GM21360 (cell line): Measurements from ENCODE around the gene SLC25A21.

ENCODE experiments used
- ATAC-seq: cut with Tn5 transposase; IDR thresholded peaks from one replicate; pipeline ENCODE4 v1.9.1; 2021; ENCODE audit warnings: mild to moderate bottlenecking, moderate library complexity; ENCODE audit not compliant: unreplicated experiment

SLC25A21 gene

DNA sequence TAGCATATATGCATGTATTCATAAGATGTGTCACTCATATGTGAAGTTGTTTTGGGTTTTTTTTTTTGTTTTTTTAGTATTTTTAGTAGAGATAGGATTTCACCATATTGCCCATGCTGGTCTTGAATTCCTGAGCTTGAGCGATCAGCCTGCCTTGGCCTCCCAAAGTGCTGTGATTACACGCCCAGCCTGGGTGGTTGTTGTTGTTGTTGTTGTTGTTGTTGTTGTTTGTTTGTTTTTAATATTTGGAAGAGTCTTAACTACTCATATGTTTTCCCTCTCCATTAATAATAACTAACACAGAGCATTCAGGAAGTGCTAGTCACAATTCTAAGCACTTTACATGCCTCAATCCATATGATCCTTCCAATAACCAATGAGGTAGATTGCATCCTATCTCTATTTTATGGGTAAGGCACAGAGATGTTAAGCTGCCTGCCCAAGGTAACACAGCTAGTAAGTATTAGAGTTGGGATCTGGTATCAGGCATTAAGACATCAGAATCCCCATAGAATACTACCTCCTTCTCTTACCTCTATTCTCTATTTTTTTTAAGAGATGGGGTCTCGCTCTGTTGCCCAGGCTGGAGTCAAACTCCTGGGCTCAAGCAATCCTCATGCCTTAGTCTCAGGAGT is 27.6 kb downstream of the SLC25A21 start:
- no peak for ATAC-seq

DNA sequence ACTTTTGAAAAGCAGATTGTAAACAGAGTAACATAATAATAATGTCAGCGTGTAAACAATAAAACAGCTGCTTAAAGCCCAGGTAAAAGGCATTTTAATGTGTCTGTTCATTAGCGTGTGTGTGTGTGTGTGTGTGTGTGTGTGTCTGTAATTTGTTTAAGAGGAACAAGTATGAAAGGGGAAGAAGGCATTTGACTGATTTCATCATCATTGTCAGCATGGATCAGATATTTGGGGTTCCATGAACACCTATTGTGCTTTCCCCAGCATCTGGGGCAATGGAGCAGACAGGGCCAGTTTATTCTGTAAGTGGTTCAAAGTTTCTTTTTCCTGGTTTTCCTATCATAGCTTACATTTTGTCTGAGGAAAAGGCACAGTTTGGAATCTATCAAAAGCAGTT is 28.9 kb downstream of the SLC25A21 start:
- no peak for ATAC-seq

DNA sequence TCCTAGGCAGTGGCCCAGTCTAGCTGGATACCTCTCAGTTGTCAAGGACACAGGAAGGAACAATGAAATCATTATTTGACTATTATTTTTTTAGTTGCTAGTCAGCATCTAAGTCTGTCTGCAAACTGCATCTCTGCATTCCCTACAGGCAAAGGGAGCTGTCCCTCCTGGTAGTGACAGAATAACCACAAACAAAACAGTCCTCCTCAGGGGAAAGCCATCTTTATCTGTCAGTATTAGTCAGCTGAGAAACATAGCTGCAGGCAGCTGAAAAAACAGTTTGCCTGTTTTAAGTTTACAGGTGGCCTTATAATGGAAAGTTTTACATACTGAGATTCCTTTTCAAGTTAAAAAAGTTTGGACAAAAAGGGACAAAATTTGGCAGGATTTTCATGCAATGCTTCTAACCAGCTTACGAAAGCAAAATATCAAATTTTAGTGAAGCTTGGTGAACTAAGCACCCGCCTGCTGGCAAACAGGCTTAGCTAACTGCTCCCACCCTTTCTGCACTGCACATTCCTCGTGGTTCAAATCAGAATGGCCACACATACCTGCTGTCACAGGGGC is 29.5 kb downstream of the SLC25A21 start:
- no peak for ATAC-seq

GRCh38 chr14:37140176-37140575 is 32.2 kb downstream of the SLC25A21 start:
- no peak for ATAC-seq

DNA sequence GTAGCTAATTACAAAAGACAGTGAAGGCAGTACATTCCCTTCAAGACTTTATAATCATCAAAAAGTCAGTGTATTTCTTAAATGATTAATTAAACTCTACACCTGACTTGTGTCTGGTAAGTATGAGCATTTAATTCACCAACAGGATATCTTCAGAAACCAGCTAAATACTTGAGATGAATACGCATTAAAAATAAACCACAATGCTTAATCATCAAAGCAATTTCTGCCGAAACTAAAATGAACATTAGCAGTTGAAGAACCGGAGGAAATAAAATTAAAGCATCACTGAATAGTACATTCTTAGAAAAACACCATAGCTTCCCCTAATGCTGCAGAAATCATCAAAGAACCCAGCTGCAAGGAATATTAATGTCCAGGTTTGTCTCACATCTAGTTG is 32.7 kb downstream of the SLC25A21 start:
- ATAC-seq, result no peak

DNA sequence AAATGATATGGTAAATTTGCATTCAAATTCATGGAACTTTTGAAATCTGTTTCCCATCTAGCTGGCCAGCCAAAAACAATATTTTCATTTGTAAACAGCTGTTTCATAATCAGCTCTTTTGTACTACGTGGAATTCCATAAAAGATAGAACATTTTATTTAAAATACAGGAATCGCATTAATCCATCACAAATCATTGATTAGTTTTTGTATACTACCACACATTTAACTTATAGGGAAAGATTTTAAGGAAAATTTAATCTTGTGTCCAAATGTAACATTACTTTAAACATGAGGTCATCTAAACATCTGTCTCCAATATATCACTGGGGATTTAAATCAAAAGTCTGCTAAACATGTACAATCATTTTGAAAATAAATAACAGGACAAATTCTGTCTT is 33.5 kb downstream of the SLC25A21 start:
- ATAC-seq, result no peak

DNA sequence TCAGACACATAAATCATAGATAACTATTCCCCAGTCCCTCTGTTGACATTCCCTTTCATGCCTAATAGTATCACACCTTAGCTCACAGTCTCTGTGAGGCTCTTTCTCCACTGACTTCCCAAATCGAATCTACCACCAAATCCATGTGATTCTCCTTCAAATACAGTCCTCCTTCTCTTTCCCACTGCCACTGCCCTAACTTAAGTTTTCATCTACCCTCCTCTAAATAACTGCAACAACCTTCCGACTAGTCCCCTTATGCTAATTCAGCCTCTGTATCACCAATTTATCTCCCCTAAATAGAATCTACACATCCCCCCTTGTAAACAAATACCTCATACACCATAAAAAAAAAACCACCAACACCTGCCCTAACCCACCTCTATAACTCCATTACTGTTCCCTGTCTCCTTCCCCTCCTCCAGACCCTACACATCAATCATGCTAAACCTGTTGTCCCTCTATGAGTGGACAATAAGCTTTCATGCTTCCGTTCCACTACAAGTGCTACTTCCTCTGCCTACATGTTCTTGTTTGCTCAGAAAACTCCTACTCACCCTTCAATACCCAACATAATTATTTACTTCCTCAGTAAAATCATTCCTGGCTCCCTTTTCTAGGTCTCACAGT is 39.0 kb downstream of the SLC25A21 start:
- no peak for ATAC-seq

DNA sequence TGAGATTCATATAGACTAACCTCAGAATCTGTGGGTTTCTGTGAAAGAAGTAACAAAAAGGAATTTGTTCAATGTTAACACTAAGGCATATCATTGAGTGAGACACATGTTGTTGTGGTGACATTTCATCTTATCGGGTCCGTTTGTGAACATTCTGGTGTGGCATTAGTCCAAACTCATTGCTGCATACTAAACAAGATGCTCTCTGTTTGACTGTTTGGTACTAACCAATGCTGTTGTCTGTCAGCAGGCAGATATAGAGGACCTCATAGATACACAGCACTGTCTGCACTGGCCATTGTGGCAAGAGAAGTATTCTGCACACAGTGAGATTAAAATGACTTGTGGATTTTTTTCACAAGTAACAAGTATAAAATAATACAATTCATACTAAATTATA is 41.2 kb downstream of the SLC25A21 start:
- ATAC-seq, result no peak

- ATAC-seq, result no peak
Observed at GRCh38 chr14:37129047-37129446, 43.4 kb downstream of the SLC25A21 start.

- ATAC-seq, result no peak
Observed at GRCh38 chr14:37124614-37125013, 47.8 kb downstream of the SLC25A21 start.

GRCh38 chr14:37122919-37123639 is 49.3 kb downstream of the SLC25A21 start:
- no peak for ATAC-seq

- ATAC-seq, result no peak
Observed at GRCh38 chr14:37122288-37122687, 50.1 kb downstream of the SLC25A21 start.

DNA sequence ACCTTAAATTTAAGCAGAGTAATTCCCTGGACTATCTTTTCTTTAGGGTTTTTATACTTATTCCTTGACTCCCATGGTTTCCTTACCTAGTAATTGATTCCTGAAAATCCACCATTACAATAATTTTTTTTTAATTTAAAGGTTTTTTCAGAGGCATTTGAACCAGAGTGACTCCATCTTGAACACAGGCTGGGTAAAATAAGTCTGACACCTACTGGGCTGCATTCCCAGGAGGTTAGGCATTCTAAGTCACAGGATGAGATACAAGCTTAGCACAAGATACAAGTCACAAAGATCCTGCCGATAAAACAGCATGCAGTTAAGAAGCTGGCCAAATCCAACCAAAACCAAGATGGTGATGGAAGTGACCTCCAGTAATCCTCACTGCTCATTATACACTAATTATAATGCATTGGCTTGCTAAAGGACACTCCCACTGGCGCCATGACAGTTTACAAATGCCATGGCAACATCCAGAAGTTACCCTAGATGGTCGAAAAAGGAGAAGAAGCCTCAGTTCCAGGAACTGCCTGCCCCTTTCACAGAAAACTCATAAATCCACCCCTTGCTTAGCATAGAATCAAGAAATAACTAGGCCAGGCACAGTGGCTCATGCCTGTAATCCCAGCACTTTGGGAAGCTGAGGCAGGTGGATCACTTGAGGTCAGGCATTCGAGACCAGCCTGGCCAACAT is 53.6 kb downstream of the SLC25A21 start:
- ATAC-seq, result no peak

- ATAC-seq, result no peak
Observed at GRCh38 chr14:37116933-37117849, 55.2 kb downstream of the SLC25A21 start.

DNA sequence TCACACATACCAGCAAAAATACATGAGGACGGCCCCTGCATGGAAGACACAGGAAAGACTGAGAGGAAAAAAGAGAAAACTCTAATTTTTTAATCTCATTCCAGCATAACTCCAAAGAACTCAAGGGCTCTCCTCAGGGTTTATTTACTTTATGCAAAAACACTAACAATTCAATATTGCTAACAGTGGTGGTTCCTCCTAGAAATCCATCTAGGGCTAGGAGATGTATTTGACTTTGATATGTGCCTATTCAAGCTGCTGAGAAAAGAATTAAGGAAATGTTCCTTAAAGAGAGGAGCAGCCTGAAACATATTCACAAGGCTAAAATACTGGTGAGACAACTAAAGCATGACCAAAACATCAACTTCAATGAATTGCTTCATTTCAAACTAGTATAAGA is 57.0 kb downstream of the SLC25A21 start:
- no peak for ATAC-seq

- ATAC-seq, result no peak
Observed at GRCh38 chr14:37114559-37114958, 57.8 kb downstream of the SLC25A21 start.

DNA sequence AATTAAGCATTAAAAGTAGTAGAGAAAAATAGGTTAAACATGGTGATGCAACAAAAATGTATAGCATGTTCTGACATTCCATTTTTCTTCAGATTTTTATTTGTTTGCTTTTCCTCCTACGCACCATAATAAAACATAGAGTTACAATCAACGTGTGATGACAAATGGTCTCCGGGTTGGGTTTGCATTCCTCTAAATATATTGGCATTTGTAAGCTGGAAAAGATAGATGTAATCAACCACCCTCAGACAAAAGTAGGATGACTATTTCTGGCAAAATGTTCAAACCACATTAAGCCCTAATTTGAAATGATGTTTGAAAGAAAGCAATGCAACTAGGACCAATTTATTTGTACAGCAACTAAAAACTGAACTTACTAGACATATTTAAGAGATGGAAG is 58.4 kb downstream of the SLC25A21 start:
- no peak for ATAC-seq

DNA sequence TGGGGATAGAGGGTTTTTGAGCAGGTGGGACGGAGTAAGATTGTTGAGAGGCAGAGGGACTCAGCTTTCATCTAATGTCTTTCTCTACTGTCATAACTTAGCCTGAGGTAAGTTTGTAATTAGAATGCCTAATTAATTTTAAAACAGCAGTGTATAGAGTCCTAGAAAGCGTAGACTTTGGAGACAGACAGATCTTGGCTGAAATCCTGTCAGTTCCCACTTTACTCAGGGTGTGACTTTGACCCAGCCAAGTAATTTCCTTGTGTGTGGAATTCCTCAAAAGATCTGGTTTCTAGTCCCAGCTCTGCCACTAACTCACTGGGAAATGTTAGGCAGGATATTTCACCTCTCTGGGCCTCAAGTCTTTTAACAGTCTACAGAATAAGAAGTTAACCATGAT is 74.3 kb downstream of the SLC25A21 start:
- ATAC-seq, result no peak

- no peak for ATAC-seq
Observed at GRCh38 chr14:37094502-37094901, 77.9 kb downstream of the SLC25A21 start.

DNA sequence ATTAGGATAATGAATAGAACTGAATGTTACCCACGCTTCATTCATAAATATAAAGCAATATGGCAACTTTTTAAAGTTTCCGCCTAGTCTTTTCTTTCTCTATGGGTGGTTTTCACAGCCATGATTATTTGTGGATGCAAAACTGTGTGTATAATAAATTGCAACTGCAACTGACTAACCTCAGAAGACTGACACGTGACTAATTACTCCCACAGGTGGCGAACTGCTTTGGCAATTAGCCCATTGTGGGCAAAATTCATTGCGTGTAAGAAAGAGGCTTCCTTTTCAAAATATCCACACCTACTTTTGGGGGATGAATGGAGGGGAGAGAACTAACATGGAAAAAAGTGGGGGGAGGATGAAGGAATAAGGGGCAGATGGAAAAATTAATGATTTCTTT is 79.0 kb downstream of the SLC25A21 start:
- ATAC-seq, result no peak
